B cell (primary cell): ENCODE results near the gene SLC2A4RG. TPM values are rescaled to one million over a fixed set of nuclear protein-coding genes. Genes with fewer than 3 reads are reported as not detected.

Experiments used
- ATAC-seq: fragments of 200-7000 bp; cut with Tn5 transposase; one replicate; pipeline ENCODE4 v1.10.0; 2021; ENCODE audit warnings: low read depth, mild to moderate bottlenecking, moderate number of reproducible peaks, moderate library complexity
- CTCF ChIA-PET: fragments of 350-600 bp; sonication (Branson Sonifier 250); formaldehyde crosslinking; loops from one replicate; lab custom pipeline; 2021; ENCODE audit warnings: antibody characterized with exemption, inconsistent platforms; lab: Charles Lee
- POLR2A ChIA-PET: fragments of 350-600 bp; sonication (Branson Sonifier 250); formaldehyde crosslinking; loops from one replicate; lab custom pipeline; 2021; ENCODE audit warnings: antibody characterized with exemption; lab: Charles Lee
- DNase-seq: peaks from one replicate; pipeline ENCODE4 v3.0.0; 2013
- H2AFZ ChIP-seq: 2 replicates; pipeline ENCODE4 v1.6.1; 2012; ENCODE audit warnings: mild to moderate bottlenecking, low read depth, low read length; ENCODE audit not compliant: insufficient read depth, poor library complexity, severe bottlenecking
- H3K27ac ChIP-seq, 2 donors: 1 replicate in 1 of 2; 2 replicates in 1 of 2; pipeline ENCODE4 v1.5.1; 2012 to 2013; ENCODE audit warnings: low read length in 2 of 2, mild to moderate bottlenecking in 2 of 2, moderate library complexity in 1 of 2
- H3K27me3 ChIP-seq, 4 experiments: fragments of 200-600 bp in 1 of 4; sonication (generic) in 1 of 4; replicated peaks in 1 of 4; 1 replicate in 2 of 4; 2 replicates in 2 of 4; pipeline versions ENCODE4 v1.6.1 to v1.7.0; 2013 to 2016; ENCODE audit warnings: low read length in 3 of 4, mild to moderate bottlenecking in 2 of 4, mixed read lengths in 1 of 4, moderate library complexity in 1 of 4; ENCODE audit not compliant: insufficient read depth in 4 of 4, control insufficient read depth in 3 of 4; ENCODE audit errors: control extremely low read depth in 1 of 4
- H3K36me3 ChIP-seq, 2 experiments: replicated peaks in 1 of 2; 1 replicate in 1 of 2; 2 replicates in 1 of 2; pipeline versions ENCODE4 v1.6.1 to v1.7.1; 2013; ENCODE audit warnings: low read length in 1 of 2; ENCODE audit not compliant: insufficient read depth in 2 of 2, control insufficient read depth in 1 of 2; ENCODE audit errors: control extremely low read depth in 1 of 2, extremely low read depth in 1 of 2
- H3K4me1 ChIP-seq, 2 donors: fragments of 200-600 bp in 1 of 2; sonication (generic) in 1 of 2; 1 replicate in 1 of 2; 2 replicates in 1 of 2; pipeline versions ENCODE4 v1.5.1 to v1.6.1; 2013 to 2017; ENCODE audit warnings: low read length in 2 of 2; ENCODE audit not compliant: control insufficient read depth in 2 of 2, insufficient read depth in 2 of 2
- H3K4me2 ChIP-seq: replicated peaks from 2 replicates; pipeline ENCODE3; 2012; ENCODE audit warnings: mild to moderate bottlenecking, low read depth, low read length; ENCODE audit not compliant: poor library complexity, severe bottlenecking
- H3K4me3 ChIP-seq, 5 experiments: fragments of 200-600 bp in 1 of 5; sonication (generic) in 1 of 5; 1 replicate in 3 of 5; 2 replicates in 2 of 5; pipeline versions ENCODE4 v1.5.1 to v1.7.0; 2011 to 2016; ENCODE audit warnings: low read length in 4 of 5, mild to moderate bottlenecking in 4 of 5, low read depth in 2 of 5, control low read depth in 1 of 5, moderate library complexity in 1 of 5; ENCODE audit not compliant: insufficient read depth in 1 of 5; ENCODE audit errors: control extremely low read depth in 1 of 5, extremely low read depth in 1 of 5
- H3K79me2 ChIP-seq: fragments of 200-600 bp; sonication (generic); one replicate; pipeline ENCODE4 v1.6.0; 2016; ENCODE audit warnings: low read length; ENCODE audit not compliant: control insufficient read depth, insufficient read depth
- H3K9ac ChIP-seq: fragments of 200-600 bp; sonication (generic); 2 replicates; pipeline ENCODE4 v1.6.1; 2017; ENCODE audit warnings: mild to moderate bottlenecking, low read length, moderate library complexity
- H3K9me3 ChIP-seq, 3 donors: one replicate each; pipeline versions ENCODE4 v1.6.1 to v1.7.1; 2013; ENCODE audit warnings: low read length in 2 of 3; ENCODE audit not compliant: control insufficient read depth in 2 of 3, insufficient read depth in 1 of 3; ENCODE audit errors: control extremely low read depth in 1 of 3
- H4K20me1 ChIP-seq: 2 replicates; pipeline ENCODE4 v1.6.0; 2012; ENCODE audit warnings: mild to moderate bottlenecking, low read length; ENCODE audit not compliant: insufficient read depth, control insufficient read depth, poor library complexity, severe bottlenecking
- H3K27ac Mint-ChIP-seq: one replicate; pipeline ENCODE4 v1.8.0; 2021; ENCODE audit warnings: mixed read lengths
- H3K27me3 Mint-ChIP-seq: one replicate; pipeline ENCODE4 v1.8.0; 2021; ENCODE audit warnings: mixed read lengths
- H3K4me1 Mint-ChIP-seq: one replicate; pipeline ENCODE4 v1.8.0; 2021; ENCODE audit warnings: mixed read lengths
- H3K4me3 Mint-ChIP-seq: one replicate; pipeline ENCODE4 v1.8.0; 2021; ENCODE audit warnings: mixed read lengths
- H3K9me3 Mint-ChIP-seq: one replicate; pipeline ENCODE4 v1.8.0; 2022; ENCODE audit warnings: mixed read lengths; ENCODE audit not compliant: insufficient read depth
- EZH2 ChIP-seq: IDR thresholded peaks from 2 replicates; pipeline ENCODE4 v1.6.1; 2012; ENCODE audit warnings: borderline replicate concordance, low read depth, mild to moderate bottlenecking, moderate library complexity, low read length; ENCODE audit not compliant: insufficient read depth, poor library complexity, severe bottlenecking
- WGBS: methylation state at CpG from one replicate; pipeline ENCODE4 v1.1.5; 2013; ENCODE audit warnings: missing lambda C conversion rate; ENCODE audit not compliant: insufficient coverage; 5-methylcytosine and 5-hydroxymethylcytosine counted together
- intact Hi-C: fragments of 100-400 bp; cut with micrococcal nuclease; formaldehyde crosslinking; loops from one replicate; pipeline ENCODE4 v1.10.0; 2022
- polyA plus RNA-seq: library from polyadenylated mRNA; depleted of rRNA; stranded (reverse); fragments of >200 nt; gene quantifications from 2 replicates; pipeline ENCODE4 v1.2.3, GENCODE V29; 2012
- total RNA-seq, 2 donors: library from RNA; stranded (reverse); fragments of 120-200 nt in 1 of 2; gene quantifications; 1 replicate in 1 of 2; 2 replicates in 1 of 2; pipeline versions ENCODE4 v1.2.3 to v1.2.4, GENCODE V29; 2013 to 2022
- TF ChIP-seq, protein P1 (sequence below): fragments of 200-600 bp; IDR thresholded peaks from one replicate; pipeline ENCODE4 v1.8.0; 2022; ENCODE audit warnings: antibody characterized with exemption, mild to moderate bottlenecking

Gene SLC2A4RG
- total and polyA plus RNA-seq, 2 donors (not counting 1 experiment from before 2014, with no cell fraction given), result 39.7 to 49.4 TPM

- POLR2A ChIA-PET, result no interaction called here
- Mint-ChIP-seq H3K4me3 (no peak overlapping the region), H3K9me3 (no peaks in the 10 kb centered on the region), H3K4me1 (peaks cover 3% of the 10 kb centered on the region), H3K27ac (no peak overlapping the region), H3K27me3 (no peaks in the 10 kb centered on the region)
- no peak overlapping the region for H3K9ac ChIP-seq
- no peaks in the 10 kb centered on the region for H3K27me3 ChIP-seq
- H4K20me1 ChIP-seq, result no peaks in the 10 kb centered on the region
- H3K4me1 ChIP-seq, result no peaks in the 10 kb centered on the region
- no peaks in the 10 kb centered on the region for H3K36me3 ChIP-seq
- intact Hi-C loops, result loop anchor here (5.0 kb wide), 1 partner anchor 335 kb away; no protein-coding TSS in a partner anchor
- H3K4me3 ChIP-seq, result no peak overlapping the region
- no peaks in the 10 kb centered on the region for H3K79me2 ChIP-seq
- TF ChIP-seq, protein P1, sequence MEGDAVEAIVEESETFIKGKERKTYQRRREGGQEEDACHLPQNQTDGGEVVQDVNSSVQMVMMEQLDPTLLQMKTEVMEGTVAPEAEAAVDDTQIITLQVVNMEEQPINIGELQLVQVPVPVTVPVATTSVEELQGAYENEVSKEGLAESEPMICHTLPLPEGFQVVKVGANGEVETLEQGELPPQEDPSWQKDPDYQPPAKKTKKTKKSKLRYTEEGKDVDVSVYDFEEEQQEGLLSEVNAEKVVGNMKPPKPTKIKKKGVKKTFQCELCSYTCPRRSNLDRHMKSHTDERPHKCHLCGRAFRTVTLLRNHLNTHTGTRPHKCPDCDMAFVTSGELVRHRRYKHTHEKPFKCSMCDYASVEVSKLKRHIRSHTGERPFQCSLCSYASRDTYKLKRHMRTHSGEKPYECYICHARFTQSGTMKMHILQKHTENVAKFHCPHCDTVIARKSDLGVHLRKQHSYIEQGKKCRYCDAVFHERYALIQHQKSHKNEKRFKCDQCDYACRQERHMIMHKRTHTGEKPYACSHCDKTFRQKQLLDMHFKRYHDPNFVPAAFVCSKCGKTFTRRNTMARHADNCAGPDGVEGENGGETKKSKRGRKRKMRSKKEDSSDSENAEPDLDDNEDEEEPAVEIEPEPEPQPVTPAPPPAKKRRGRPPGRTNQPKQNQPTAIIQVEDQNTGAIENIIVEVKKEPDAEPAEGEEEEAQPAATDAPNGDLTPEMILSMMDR, result no peak
- no peak for TF ChIP-seq EZH2
- 61% methylated on average over 11 of the region's 11 CpGs for WGBS
- H3K27ac ChIP-seq, result no peak overlapping the region
- ATAC-seq (no peak), DNase-seq (no peak)
- H3K9me3 ChIP-seq, result no peaks in the 10 kb centered on the region
- H2AFZ ChIP-seq, result no peak overlapping the region
- no peak overlapping the region for H3K4me2 ChIP-seq
- CTCF ChIA-PET, result interaction anchor here (1.3 to 3.3 kb wide), 3 partner anchors 18 to 249 kb away, joined by 3 to 13 read pairs (median 7); partner anchors contain the start of gene PTK6
Measured at GRCh38 chr20:63787302-63787701, 47.7 kb downstream of the SLC2A4RG start.

- CTCF ChIA-PET, result interaction anchor here (1.2 to 3.3 kb wide), 2 partner anchors 76 to 250 kb away, joined by 4 to 13 read pairs; partner anchors contain the start of gene PTK6
- H3K9ac ChIP-seq, result no peak overlapping the region
- no peak for ATAC-seq
Measured at GRCh38 chr20:63787749-63788148, 48.2 kb downstream of the SLC2A4RG start.

More at GRCh38 chr20:63787749-63788148, 48.2 kb downstream of the SLC2A4RG start:
- Histone ChIP-seq H3K4me3 (no peak overlapping the region), H3K79me2 (no peaks in the 10 kb centered on the region), H4K20me1 (no peaks in the 10 kb centered on the region), H2AFZ (no peak overlapping the region), H3K9me3 (no peaks in the 10 kb centered on the region), H3K4me1 (no peaks in the 10 kb centered on the region), H3K27ac (no peak overlapping the region), H3K36me3 (no peaks in the 10 kb centered on the region), H3K27me3 (no peaks in the 10 kb centered on the region), H3K4me2 (no peak overlapping the region)
- Mint-ChIP-seq H3K9me3 (no peaks in the 10 kb centered on the region), H3K4me1 (peaks cover 3% of the 10 kb centered on the region), H3K27me3 (no peaks in the 10 kb centered on the region), H3K27ac (no peak overlapping the region), H3K4me3 (no peak overlapping the region)
- 93% methylated on average over 16 of the region's 16 CpGs for WGBS
- intact Hi-C loops, result loop anchor here (5.0 kb wide), 1 partner anchor 335 kb away; no protein-coding TSS in a partner anchor
- TF ChIP-seq, protein P1, result no peak
- TF ChIP-seq EZH2, result no peak
- POLR2A ChIA-PET, result no interaction called here
- no peak for DNase-seq
